GM18909 (cell line): ENCODE measurements around the gene TPM1.

Experiments used
- ATAC-seq: cut with Tn5 transposase; IDR thresholded peaks from one replicate; pipeline ENCODE4 v1.9.1; 2021; ENCODE audit warnings: mild to moderate bottlenecking; ENCODE audit not compliant: unreplicated experiment, poor library complexity

TPM1 gene

DNA sequence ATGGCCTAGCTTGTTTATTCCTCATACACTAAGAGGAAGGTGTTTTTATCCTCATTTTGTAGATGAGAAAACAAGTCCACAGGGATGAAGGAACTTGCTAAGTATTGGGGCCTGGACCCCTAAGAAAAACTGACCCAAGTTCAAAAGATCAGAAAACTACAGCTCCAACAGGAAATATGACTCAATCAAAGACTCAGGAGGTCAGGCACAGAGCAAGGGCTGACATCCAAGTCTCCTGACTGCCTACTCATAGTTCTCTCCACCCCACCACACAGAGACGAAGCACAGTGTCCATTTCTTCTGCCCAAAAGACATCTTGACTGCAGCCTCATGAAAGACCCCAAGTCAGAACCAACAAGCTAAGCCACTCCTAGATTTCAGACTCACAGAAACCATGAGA, 26.9 kb upstream of the TPM1 start:
- no peak for ATAC-seq

DNA sequence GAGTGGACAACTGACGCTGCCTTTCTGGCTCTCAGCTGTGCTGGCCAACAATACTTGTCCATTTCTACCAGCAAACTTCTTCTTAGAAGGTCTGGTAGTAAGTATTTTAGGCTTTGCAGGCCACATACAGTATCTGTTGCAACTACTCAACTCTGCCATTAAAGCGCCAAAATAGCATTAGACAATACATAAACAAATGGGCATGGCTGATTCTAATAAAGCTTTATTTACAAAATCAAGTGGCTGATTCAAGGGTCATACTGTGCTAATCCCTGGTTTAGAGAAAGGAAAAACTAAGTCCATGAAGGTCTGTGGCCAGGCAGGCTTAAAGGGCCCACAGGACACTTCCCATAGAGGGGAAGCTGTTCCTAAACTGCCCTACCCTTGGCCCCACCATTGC, 26.3 kb upstream of the TPM1 start:
- no peak for ATAC-seq

DNA sequence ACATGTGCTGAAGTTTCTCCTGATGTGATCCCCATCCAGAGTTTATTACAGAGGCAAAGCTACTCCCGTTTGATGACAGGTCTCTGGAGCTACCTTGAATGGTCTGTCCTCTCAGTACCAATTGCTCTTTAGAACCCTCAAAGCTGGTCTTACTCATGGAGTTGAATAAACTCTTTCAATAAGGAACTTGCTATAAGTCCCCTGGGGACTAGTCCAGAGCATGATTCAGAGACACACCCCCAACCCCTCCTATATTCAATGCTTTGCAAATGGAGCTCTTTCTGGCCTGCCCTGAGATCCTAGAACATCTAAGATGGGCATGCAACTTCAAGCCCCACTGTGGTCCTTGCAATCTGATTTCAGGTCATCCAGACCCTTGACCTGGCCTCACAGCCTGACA, 23.9 kb upstream of the TPM1 start:
- no peak for ATAC-seq

DNA sequence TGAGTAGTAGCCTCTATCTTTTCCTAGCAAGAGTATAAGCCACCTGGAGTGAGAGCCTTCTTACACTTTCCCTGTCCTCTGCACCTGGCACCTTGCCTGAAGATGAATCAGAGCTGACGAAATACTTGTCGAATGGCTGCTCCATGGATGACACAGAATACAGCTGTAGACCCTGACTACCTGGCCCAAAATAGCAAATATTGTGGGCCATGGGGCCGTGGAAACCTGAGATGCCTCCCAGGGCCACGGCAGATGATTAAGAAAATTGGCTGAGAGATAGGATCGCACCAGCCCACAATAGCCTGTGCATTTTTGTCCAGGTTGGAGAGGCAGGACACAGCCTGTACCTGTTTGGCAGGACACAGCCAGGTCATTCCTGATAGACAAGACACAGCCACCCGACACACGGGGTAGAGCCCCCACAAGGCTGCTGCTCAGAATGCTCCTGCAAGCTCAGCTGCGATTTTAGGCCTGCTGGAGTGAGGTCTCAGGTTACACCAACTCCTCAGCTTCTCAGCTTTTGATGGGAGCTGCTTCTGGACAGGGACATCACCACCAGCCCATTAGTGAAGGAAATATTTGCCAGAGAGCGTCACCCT, 22.9 kb upstream of the TPM1 start:
- ATAC-seq = no peak

DNA sequence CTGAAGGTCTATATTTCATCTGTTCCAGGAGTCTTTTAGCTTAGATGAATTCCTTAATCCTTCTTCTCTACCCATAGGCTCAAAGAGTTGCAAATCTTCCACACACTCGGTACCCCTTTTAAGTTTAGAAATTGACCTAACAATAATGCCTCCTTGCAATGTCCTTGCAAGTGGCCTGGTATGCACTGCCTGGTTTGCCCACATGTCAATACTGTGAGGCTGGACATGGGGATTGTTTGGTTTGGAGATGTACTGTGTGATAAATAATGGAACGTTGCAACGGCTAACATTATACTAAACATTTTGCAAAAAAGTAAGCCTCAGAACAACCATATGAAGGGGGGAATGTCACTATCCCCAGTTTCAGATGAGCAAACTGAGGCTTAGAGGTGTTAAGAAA, 22.4 kb upstream of the TPM1 start:
- ATAC-seq = no peak

DNA sequence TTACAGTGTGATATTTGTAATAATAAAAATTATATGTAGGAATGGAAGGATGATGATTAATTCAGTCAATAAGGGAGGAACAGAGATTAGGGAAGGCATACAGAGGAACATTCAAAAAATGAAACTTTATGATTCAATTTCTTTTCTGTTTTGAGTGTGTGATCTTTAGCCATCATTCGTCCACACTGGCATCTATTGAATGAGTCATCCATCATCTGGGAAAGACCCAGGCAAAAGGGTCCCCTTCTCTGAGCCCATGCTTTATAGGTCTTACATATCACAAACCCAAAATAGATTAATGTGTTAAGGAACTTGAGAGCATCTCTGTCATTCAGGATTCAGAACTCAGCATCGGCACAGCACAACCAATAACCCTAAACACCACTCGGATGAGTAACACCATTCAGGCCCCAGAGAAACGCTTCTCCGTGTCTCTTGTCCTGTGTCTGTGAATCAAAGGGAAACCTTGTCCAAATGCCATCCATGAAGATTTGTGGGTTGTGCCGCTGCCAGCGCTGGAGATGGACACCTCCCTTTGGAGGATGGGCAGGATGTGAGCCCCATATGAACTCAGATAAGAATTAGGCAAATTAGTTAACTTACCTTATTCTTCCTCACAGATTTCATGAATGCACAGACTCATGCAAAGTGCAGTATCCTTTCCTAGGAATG, 21.7 kb upstream of the TPM1 start:
- ATAC-seq = no peak

DNA sequence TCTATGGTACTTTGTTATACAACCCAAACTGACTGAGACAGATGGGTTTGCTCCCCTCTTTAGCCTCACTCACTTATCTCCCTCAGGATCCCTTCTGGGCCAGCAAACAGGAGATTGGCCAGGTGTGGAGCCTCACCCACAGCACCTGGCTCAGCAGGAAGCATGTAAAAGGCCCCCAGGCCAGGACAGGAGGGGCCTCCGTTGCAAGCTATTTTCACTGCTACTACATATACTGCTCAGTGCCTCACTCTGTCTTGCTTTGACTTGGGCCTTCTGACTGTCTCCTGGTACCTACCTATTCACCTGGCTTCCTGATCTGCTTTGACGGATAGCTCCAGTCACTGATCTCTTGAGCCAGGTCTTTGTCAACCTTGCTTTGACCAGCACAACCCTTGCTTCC, 20.4 kb upstream of the TPM1 start:
- no peak for ATAC-seq

DNA sequence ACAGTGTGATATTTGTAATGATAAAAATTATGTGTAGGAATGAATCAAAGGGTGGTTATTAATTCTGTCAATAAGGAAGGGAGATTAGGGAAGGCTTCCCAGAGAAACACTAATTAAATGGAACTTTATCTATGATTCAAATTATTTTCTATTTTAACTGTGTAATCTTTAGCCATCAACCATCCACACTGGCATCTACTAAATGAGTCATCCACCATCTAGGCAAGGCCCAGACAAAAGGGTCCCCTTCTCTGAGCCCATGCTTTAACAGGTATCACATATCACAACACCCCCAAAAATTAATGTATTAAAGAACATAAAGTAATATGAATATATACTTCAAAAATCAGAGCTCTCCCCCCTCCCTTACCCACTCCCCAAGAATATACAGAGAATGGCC, 19.9 kb upstream of the TPM1 start:
- no peak for ATAC-seq

DNA sequence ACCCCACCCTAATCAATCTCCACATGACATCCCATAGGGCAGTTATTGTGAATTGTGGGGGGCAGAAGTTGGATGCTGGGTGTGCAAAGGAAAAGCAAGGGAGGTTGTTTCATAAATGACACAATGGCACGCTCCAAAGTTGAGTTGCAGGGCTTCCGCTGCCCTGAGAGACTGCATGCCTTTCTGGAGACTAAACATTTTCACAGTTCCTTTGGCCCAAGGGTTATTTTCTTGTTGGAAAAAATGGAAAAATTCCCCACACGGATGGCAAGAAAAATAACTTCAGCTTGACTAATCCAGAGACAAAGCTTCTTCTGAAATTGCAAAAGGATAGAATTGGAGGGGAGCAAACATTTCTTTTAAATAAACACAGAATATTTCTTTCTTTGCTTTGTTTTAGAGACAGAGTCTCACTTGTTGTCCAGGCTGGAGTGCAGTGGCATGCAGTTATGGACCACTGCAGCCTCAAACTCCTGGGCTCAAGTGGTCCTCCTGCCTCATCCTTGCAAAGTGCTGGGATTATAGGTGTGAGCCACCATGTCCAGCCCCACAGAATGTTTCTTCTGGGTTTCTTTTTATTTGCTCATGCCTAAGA, 19.1 kb upstream of the TPM1 start:
- ATAC-seq = no peak

DNA sequence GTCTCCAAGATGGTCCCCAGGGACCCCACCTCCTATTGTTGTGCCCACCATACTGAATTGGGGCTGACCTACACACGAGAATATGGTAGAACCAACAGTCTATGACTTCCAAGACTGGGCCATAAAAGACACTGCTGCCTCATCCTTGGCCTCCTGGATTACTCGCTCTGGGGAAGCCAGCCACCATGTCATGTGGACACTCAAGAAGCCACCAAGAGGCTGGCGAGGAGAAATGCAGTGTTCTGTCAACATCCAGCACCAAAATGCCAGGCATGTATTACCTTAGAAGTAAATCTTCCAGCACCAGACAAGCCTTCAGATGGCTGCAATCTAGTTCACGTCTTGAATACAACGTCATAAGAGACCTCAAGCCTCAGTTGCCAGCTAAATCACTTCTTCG, 17.1 kb upstream of the TPM1 start:
- no peak for ATAC-seq

DNA sequence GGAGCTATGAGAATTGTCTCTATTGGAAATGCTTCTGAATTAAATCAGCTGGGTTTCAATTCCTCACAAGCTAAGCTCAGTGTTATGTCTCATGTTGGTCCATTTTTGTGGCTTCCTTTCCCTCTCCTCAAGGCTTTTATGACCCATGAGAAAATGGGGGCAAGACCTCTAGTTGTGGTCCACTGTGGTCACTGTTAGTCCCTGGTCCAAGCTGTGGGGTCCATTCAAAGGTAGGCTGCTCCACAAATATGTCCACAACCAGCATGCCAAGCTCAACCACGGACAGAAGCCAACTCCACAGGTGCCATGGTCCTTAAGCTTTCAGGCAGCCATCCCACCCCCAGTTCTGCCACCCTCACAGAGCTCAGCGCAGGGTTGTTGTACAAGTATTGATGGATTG, 14.9 kb upstream of the TPM1 start:
- no peak for ATAC-seq

DNA sequence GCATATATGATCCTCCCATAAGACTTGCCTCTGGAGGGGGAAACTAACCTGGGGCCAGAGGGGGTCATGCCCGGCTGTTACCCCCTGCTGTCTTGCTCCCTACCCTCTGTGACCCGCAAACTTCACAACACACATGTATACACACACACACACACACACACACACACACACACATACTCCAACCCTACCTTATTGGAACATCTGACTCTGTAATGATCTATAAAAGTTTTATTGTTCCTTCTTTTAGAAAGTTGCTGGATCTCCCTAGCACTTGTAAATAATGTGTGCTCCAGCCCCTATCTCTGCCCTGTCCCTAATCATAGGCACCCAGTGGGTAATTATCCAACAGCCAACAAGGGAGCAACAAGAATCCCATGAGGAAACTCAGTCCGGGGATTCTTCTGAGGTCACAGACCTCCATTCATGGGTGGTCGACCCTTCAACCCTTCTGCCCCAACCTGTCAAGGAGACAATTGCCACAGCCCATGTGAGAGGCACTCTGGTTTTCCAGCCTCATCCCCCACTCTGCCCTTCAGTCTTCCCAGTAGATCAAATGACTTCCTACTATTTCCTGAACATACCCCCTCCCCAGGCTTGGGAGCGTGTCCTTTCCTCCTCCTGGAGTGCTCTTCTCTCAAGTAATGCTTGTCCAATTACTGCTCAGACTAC, 14.0 kb upstream of the TPM1 start:
- no peak for ATAC-seq

DNA sequence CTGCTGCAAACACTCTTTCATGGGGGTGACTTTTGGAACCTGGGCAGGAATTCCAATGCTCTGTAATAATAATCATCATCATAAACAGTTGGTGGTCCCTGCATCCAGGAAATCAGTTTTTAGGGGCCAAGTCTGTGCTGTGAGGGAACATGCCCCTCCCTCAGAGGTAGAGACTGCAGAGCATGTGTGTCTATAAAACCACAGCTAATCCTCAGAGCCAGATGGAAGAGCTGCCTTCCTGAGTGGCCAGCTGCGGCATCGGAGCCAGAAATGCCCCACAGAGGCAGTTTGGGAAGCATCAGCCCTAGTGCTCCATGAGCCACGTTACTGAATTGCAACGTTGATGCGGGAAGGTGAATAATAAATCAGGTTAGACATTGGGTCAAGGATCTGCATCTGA, 12.9 kb upstream of the TPM1 start:
- ATAC-seq = no peak

DNA sequence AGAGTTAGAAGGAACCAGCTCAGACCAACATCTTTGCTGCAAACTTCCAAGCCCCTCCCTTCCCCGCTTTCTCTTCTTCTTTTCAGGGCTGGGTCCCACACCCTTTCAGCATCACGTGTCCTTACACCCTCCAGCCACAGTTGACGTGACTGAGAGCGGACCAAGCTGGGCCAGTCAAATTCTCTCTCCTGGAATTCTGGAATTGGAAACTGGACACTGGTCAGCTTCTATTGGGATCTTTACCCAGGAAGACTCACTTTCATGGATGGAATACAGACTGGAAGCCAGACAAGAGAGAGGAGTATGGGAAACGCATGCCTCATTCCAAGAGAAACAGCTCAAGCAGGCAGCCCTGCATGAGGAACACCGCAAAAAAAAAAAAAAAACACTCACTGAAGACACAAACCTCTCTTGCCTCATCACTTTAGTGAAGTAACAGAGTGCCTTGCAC, 12.4 kb upstream of the TPM1 start:
- ATAC-seq = no peak

DNA sequence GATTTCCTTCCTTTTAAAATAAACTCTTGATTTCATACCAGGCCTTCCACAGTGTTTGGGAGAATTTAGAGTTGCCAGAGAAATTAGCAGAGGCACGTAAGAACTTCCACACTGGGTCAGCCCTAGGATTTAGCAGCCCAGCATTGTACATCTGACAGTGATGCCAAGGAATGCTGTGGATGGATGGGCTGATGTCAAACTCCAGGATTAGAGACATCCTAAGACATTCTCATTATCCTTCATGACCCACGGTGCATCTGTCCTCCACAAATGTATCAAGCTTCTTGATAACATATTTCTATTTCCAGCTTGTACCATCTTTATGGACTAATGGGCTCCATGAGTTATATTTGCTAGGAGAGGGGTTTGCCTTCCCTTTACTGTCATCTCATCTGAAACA, 8.0 kb upstream of the TPM1 start:
- no peak for ATAC-seq

DNA sequence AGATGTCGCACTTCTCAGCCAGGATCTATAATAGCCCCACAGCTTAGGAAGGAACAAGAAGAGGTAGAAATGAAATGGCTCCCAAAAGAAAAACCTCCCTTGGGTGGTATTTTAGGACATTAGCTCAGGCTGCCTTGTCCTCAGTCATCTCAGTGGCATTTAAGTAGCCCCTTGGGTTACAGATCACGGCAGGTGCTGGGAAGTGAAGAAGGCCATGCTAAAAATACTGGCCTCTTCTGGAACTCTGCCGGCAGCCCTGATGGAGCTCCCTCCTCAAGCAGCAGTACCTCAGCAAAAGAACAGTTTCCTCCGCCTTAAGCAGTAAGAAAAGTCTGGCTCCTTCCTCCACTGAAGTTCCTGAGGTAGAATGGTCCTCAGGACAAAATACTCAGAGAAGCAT, 7.3 kb upstream of the TPM1 start:
- ATAC-seq = no peak

DNA sequence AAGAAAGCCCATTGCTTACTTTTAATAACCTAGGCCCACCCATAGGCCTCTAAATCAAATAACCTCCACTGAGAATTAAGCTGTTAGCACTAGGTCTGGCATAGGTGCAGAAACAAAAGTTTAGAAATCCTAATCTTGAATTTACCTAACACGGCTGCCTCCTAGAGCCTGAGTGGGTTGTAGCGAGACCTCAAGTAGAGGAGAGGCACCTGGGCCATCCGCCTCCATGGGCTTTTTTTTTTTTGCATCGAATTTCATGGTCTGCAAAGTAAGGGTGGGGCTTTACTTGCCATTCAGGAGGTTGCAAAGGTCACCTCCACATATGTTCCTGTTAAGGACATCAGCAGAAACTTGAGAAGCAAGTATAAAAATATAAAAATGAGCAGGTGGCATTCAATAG, 6.6 kb upstream of the TPM1 start:
- no peak for ATAC-seq

DNA sequence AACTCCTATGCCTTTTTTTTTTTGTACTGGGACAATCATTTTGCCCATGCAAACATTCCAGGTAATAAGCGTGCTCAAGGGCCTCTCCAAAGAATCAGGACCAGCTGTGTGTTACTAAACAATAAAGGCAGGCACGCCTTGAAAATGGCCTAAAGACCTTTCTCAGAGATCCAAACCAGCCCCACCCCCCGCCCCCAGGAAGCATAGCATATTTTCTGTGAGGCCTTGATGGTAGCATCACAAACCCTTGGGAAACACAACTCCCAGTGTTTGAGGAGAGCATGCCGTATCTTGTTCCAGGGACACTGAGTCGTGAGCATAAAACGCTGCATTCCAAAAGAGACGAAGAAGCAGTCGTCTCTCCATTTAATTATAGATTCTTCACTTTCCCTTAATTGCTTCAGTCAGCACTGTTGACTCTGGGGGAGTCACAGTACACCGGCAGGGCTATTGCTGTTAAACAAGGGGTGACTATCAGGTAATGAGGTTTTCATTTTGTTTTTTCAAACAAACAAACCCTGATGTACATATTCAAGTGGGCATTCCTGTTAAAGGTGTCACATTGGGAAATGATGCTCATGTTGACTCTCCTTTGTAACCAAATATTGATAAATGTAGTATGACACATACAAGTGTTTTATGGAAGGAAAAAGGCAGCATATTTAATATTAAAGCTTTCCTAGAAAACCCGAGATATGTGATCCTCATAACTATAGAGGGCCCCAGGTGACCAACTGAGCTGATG, 4.4 kb upstream of the TPM1 start:
- no peak for ATAC-seq

DNA sequence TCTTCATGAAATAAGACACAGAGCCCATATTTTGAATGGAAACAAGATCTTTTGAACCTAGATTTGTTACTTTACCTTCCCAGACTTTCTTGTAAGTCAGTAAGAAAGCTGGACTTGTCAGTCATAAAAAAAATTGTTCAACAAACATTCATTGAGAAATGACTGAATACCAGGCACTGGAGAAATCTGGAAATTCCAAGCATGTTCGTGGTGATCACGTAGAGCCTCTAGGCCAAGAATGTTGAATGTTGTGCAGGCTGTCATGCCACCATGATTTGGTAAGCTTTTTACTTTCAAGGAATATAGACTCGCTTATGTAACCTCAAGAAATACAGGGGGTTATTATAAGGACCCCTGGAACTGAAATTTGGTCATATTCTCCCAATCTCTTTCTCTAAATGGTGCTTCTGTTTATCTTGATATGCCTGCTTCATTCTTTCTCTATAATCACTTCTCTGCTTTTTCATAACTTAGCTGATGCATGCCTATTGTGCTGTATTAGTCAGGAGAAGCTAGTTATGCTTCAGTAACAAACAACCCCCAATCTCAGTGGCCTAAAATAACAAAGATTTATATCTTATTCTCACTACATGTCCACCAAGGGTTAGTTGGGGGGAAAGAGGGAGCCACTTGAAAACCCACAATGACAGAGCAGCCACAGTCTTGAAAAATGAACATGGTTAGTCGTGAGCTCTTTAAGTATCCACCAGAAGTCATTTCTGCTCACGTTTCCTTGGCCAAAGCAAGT, 3.4 kb upstream of the TPM1 start:
- ATAC-seq = no peak

DNA sequence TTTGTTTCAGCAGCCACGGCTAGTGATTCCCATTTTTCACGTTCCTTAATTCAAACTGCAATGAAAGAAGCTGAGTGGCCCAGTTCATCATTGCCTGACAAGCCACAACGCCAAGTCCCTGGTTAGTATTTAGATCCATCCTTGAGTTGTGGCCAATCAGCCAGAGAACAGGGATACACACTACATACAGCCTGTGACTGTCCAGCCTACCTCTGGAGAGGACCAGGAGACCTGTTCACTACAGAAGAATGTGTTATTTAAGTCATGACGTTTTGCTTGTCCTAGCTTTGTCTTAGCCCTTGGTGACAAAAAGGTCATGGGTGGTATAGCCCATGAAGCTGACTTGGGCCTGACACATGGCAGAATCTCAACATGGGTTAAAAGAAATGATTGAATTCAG, 2.7 kb upstream of the TPM1 start:
- ATAC-seq = no peak
